ENCODE measurements around the gene SPRYD4.
"Not testable (repeated sequence)": the region's sequence is repeated elsewhere in the genome, so short reads cannot be mapped to it uniquely, and the experiment has no call there.

The SPRYD4 gene

GRCh38 chr12:56477521-56478225 lies 9.3 kb downstream of the SPRYD4 start:
- no peak for DNase-seq

GRCh38 chr12:56479625-56480024 lies 11.2 kb downstream of the SPRYD4 start:
- DNase-seq: no peak

- no peak for DNase-seq
Measured at GRCh38 chr12:56484566-56484965, 16.2 kb downstream of the SPRYD4 start.

- DNase-seq: no peak
Measured at GRCh38 chr12:56486694-56487093, 18.3 kb downstream of the SPRYD4 start.

GRCh38 chr12:56487448-56488040 lies 19.2 kb downstream of the SPRYD4 start:
- DNase-seq: peak in 1 of 2 donors; percentile 5

- peak; percentile 79 to 83 for DNase-seq
Measured at GRCh38 chr12:56488041-56488955, 19.9 kb downstream of the SPRYD4 start, which contains the start of gene GLS2. GLS2 (minus strand) TSS chr12:56488161; CDS start chr12:56488118, 43 bp downstream.

- no peak for DNase-seq
Measured at GRCh38 chr12:56490360-56490759, 22.0 kb downstream of the SPRYD4 start.

- DNase-seq: not testable (repeated sequence)
Measured at GRCh38 chr12:56493409-56494105, 25.2 kb downstream of the SPRYD4 start.

- DNase-seq: not testable (repeated sequence)
Measured at GRCh38 chr12:56494106-56494415, 25.7 kb downstream of the SPRYD4 start.

- DNase-seq: not testable (repeated sequence)
Measured at GRCh38 chr12:56494481-56494880, 26.1 kb downstream of the SPRYD4 start.

GRCh38 chr12:56496704-56497103 lies 28.3 kb downstream of the SPRYD4 start:
- DNase-seq: peak; percentile 23 to 63

GRCh38 chr12:56498126-56498902 lies 29.9 kb downstream of the SPRYD4 start:
- not testable (repeated sequence) for DNase-seq

GRCh38 chr12:56499452-56499851 lies 31.1 kb downstream of the SPRYD4 start:
- DNase-seq: not testable (repeated sequence)

- DNase-seq: not testable (repeated sequence)
Measured at GRCh38 chr12:56499879-56500278, 31.5 kb downstream of the SPRYD4 start.

- no peak for DNase-seq
Measured at GRCh38 chr12:56510786-56511185, 42.4 kb downstream of the SPRYD4 start.

GRCh38 chr12:56514014-56514318 lies 45.6 kb downstream of the SPRYD4 start:
- not testable (repeated sequence) for DNase-seq

- no peak for DNase-seq
Measured at GRCh38 chr12:56517854-56518253, 49.5 kb downstream of the SPRYD4 start.

GRCh38 chr12:56518570-56518969 lies 50.2 kb downstream of the SPRYD4 start:
- no peak for DNase-seq

- no peak for DNase-seq
Measured at GRCh38 chr12:56520048-56520447, 51.7 kb downstream of the SPRYD4 start.

GRCh38 chr12:56520506-56520905 lies 52.1 kb downstream of the SPRYD4 start:
- DNase-seq: no peak

- peak in 1 of 2 donors; percentile 23 for DNase-seq
Measured at GRCh38 chr12:56521209-56521589, 52.8 kb downstream of the SPRYD4 start.

Measured in CD4-positive, alpha-beta T cell treated with Interleukin-1 beta for 1 hour (primary cell).